IPS-NIHi7 (cell line): ENCODE measurements around the gene DUOX1.

ENCODE experiments used
- DNase-seq: peaks from one replicate; pipeline ENCODE4 v3.0.0; 2012; ENCODE audit warnings: mixed read lengths; ENCODE audit errors: extremely low spot score

DUOX1 gene

GRCh38 chr15:45106002-45106790 is 23.6 kb upstream of the DUOX1 start:
- no peak for DNase-seq

DNA sequence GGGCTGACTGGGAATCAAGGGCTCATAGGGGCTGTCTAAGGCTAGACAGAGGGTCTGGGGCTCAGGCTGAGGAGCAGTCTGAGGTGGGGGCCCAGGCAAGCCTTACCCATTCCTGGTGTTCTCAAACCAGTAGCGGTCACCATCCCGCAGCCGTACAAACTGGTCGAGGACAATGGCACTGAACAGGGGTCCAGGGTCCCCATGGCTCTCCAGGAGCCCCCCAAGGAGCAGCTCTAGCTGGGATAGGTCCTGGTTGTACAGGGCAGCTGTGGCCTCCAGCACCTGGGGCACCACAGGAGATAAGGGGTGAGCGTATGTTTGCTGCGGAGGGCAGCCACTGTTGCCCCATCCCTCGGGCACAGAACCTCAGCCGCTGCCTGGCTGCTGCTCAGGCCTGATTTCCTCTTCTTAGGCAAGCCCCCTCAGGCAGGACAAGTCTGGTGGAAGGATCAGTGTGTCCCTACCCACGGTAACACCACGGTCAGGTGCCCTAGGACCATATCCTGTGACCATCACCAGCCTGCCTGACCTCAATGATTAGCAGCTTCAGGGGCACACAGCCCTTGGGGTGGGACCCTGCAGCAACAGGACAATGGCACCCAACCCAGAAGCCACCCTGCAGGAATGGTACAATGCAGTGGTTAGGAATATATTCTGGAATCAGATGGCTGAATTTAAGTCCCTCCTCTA is 21.7 kb upstream of the DUOX1 start:
- no peak for DNase-seq

GRCh38 chr15:45110256-45110820 is 19.5 kb upstream of the DUOX1 start:
- no peak for DNase-seq

DNA sequence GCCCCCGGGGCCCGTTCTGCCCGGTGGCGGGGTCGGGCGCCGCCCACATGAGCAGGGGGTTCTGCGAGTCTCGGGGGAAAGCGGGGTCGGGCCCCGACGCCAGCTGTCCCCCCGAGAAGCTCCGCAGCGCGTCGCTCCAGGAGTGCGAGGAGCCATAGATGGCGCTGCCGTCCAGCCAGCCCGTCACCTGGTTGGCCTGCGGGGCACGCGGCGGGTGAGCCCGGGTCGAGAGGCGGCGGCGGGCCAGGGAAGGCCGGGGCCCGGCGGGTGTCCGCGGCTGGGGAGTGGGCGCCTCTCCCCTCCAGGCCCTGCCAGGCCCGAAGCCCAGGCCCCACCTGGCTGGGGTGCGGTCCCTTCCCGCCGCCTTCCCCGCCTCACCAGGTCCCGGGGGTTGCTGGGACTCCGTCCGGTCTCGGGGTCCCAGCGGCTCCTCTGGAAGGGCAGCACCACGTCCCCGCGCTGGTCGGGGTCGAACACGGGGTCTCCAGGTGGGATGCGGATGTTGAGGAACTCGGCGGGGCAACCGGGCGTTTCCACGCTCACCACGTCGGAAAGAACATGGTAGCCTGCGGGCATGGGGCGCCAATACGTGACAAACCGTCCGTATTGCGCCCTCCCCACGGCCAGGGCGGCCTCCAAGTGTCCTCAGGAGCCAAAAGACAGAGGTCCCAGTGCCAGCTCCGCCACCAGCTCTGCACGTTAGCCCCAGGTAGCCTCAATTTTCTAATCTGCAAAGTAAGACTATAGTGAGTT is 18.2 kb upstream of the DUOX1 start:
- DNase-seq, result no peak

GRCh38 chr15:45112143-45112590 is 17.6 kb upstream of the DUOX1 start:
- DNase-seq, result no peak

GRCh38 chr15:45112591-45113379 is 17.0 kb upstream of the DUOX1 start:
- peak; percentile 53 for DNase-seq

GRCh38 chr15:45113380-45113990 is 16.3 kb upstream of the DUOX1 start:
- DNase-seq, result no peak

DNA sequence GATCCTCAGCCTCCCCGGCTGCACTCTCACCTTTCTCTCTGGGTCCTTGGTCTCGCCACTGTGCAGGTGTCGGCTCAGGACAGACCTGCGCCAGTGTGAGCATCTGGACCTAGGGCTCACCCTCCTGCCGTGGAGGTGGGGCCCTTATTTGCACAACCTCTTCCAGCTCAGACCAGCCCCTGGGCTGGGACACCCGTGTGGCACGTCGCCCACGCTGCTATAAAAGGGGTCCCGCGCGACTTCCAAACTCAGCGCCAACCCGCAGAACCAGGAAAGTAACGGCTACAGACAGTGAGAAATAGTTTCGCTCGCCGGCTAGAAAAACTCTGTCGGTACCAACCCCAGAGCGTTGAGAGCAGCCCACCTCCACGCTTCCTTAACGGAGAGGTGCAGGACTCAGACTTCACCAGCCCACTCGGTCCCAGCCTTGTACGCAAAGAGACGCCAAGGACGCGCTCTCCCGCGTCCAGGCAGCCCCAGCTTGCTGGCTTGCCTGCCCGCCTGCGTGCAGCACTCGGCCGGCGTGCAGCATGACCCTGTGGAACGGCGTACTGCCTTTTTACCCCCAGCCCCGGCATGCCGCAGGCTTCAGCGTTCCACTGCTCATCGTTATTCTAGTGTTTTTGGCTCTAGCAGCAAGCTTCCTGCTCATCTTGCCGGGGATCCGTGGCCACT is 15.6 kb upstream of the DUOX1 start, which contains the start of the genes DUOX2 and DUOXA2:
DUOX2 (minus strand) TSS at position 97 of the 675 bp plus-strand sequence. CDS start 761 bp downstream, outside the sequence.
DUOXA2 (plus strand) TSS at position 251 of the 675 bp plus-strand sequence; CDS start at position 531, 280 bp downstream.
- no peak for DNase-seq

- DNase-seq, result no peak
Observed at GRCh38 chr15:45114751-45115085, 15.1 kb upstream of the DUOX1 start.

DNA sequence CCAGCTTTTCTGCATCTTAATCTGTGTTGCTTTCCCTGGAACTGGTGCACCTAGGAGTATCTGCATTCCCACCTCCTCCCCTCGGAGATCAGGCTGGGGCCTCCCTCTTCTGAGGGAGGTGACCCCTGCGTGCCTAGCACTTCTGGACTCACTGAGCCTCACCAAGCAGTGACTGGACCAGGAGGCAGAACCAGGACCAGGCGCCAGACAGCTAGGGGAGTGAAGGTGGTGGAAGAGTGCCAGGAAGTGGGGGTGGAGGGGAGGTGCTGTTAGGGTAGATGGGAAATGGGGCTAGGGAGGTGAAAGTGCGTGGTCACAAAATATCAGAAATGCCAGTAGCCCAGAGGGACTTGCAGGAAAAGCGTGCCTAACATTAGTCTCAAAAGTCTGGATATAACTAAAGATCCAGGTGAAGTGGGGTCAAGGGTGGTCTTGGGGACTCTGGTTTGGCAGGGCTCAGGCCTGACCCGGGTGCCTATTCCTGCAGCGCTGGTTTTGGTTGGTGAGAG is 14.4 kb upstream of the DUOX1 start:
- no peak for DNase-seq

DNA sequence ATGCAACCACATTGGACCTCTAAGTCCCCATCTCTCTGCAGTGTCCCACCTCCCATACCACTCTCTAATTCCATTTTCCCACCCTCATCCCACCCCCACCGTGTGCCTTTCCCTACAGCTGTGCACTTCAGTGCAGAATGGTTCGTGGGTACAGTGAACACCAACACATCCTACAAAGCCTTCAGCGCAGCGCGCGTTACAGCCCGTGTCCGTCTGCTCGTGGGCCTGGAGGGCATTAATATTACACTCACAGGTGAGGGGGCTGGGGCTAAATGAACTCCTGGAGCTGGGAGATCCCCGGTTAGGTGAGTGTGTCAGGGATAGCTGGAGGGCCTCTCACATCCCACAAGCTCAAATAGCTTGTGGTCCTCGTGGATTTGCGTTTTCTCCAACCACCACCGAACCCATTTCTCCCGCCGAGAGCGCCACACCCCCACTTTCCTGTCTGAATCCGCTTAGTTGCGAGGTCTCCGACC is 13.8 kb upstream of the DUOX1 start:
- no peak for DNase-seq

DNA sequence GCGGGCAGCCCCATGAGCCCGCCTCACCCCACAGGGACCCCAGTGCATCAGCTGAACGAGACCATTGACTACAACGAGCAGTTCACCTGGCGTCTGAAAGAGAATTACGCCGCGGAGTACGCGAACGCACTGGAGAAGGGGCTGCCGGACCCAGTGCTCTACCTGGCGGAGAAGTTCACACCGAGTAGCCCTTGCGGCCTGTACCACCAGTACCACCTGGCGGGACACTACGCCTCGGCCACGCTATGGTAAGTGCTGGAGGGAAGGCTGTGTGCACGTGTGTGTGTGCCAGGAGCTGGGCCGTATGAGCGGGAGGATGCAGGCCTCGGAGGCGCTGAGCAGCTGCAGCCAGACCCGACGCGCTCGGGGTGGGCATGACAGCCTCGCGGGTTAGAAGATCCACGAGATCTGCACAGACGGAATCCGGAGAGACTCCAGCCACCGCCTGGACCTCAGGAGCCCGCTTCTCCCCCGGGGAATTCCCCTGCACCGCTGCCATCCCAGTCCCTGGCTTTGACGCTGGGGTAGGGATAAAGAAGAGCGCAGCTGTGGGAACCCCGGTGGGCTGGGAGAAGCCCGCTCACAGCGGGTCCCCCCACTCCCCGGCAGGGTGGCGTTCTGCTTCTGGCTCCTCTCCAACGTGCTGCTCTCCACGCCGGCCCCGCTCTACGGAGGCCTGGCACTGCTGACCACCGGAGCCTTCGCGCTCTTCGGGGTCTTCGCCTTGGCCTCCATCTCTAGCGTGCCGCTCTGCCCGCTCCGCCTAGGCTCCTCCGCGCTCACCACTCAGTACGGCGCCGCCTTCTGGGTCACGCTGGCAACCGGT is 13.1 kb upstream of the DUOX1 start:
- DNase-seq, result no peak

GRCh38 chr15:45117308-45118130 is 12.3 kb upstream of the DUOX1 start:
- no peak for DNase-seq

- peak; percentile 97 for DNase-seq
Observed at GRCh38 chr15:45118131-45118588, 11.6 kb upstream of the DUOX1 start.

DNA sequence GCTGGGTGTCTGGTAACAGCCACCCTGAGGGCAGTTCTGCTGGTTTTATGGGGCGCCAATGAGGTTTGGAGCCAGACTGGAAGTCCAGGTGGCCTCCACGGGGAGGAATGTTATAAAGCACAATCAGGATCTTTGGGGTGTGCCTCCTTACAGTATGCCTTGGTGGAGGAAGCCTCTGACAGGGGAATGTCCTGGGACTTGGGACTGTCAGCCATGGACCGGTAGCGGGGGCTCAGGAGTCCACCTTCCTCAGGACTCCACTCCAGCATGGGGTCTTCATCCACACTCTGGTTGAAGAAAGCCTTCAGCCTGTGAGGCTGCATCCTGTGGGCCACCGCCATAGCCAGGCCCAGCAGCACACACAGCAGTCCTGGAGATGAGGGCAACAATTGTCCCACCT is 10.8 kb upstream of the DUOX1 start:
- no peak for DNase-seq

DNA sequence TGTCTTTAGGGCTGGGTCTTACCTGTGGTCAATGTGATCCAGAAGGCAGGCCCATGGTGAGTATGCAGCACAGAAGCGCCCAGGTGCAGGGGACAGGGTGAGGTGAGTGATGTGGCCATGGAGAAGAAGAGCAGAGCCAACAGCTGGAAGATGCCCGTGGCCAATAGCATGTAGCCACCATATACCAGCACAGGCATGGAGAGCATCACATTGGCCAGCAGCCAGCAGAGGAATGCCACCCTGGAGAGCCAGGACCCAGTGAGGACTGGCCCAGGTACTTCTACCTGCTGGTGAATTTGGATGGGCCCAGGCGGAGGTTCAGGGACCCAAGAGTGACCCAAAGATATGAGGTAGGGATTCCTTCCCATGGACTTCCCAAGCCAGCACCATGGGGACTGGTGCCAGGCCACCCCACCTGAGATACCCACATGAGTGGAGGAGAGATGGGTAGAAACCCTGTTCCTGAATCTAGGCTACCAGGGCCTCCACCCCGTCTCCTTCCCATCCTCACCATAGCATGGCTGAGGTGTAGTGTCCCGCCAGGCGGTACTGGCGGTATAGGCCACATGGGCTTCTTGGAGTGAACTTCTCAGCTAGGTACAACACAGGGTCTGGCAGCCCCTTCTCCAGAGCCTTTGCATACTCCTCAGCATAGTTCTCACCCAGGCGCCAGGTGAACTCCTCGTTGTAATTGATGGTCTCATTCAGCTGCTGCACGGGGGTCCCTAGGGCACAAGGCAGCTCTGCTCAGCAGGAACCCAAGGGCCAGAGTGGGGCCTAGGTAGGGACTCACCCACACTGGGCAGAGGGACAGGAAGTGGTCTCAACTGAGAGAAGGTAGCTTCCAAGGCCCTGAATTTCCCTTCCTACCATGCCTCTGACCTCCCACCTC is 9.5 kb upstream of the DUOX1 start:
- DNase-seq, result no peak

- DNase-seq, result no peak
Observed at GRCh38 chr15:45121020-45121419, 8.8 kb upstream of the DUOX1 start.
